ENCODE data around the gene SIRT7. TPM values are rescaled to one million over a fixed set of nuclear protein-coding genes. Genes with fewer than 3 reads are reported as not detected.
A peak's percentile ranks its signal among the peaks of the same experiment; 100 is the strongest.

SIRT7 gene
- polyA plus RNA-seq, 1 donor: 25.2 TPM

DNA sequence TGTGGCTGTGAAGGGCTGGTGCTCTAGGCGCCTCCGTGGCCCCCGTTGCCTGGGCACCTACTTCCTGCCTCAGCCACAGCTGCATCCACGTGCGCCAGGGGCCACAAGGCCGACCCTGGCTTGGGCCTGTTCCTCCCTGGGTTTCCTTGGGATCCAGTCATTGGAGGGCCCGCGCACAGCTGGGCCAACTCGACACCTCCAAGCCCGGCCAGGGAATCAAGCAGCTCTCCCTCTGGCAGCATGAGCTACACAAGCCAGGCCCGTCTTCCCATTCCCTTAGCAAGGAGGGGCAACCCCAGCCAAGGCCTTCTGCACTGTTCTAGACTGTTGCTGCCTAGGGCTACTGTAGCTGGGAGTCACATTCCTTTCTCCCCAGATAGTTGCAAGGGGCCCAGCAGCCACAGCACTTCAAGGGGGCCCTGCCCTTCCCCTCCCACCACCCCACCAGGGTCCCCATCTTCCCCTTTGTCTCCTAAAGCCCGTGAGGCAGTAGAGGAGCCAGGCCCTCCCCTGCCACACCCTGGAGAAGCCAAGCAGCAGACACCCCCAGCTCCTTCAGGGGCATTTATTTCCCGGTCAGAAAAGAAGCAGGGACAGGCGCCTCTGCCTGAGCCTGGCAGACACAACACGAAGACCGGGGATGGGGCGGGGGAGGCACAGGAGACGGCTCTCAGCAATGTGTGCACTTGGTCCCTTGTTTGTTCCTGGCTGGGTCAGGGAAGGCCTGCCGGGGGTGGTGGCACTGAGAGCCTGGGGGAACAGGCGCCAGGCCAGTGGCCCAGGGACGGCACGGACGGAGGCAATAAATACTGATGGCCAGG, 50.6 kb downstream of the SIRT7 start:
- peaks cover 75% of the 10 kb centered on the region for H3K4me1 ChIP-seq (ENCODE audit: control insufficient read depth, insufficient read depth, low read length)
- no CpG with 5 or more reads among the region's 23 CpGs for WGBS (ENCODE audit: insufficient coverage, low lambda C conversion rate)
- H3K27ac ChIP-seq (ENCODE audit: low read length): peak overlapping the region; percentile 80
- no peaks in the 10 kb centered on the region for H3K27me3 ChIP-seq (ENCODE audit: control insufficient read depth, insufficient read depth, low read length)
- peaks cover 13% of the 10 kb centered on the region for H3K9me3 ChIP-seq (ENCODE audit: control insufficient read depth, low read depth, low read length)
- peak in 1 of 2 donors; percentile 62 for DNase-seq
- peaks cover 53% of the 10 kb centered on the region for H3K36me3 ChIP-seq (ENCODE audit: control insufficient read depth, insufficient read depth, low read length)
- no peak overlapping the region for H3K4me3 ChIP-seq (ENCODE audit: low read length)

DNA sequence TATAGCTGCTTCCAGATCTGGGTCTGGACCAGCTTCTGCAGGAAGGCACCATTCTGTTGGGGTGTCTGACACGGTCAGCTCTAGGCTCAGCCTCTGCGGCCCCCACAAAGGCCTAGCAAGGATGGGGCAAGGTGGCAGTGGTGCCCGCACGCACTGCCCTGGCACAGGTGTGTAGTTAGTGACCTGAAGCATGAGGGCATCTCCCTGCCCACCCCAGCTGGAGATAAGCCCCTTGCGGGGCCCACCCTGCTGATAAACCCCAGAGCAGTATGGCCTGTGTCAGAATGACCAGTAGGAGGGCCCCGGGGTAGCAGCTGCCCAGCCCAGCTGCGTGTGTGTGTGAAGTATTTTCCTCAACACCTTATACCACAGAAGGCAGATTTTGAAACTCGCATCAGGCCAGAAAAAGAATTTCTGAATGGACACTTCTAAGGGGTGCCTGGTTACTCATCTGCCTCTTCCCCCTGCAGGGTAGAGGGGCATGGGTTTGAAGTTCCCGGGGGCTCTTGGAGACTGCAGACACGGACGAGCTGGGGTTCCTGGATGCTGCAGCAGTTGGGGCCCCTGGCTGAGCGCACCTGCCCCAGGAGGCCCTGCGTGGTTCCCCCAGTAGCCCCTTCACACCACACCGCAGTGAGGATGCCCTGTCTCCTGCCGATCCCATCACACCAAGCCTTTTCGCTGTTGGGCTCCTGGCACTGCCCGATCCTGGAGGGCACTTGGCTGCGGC, 51.4 kb downstream of the SIRT7 start:
- Histone ChIP-seq H3K27me3 (ENCODE audit: control insufficient read depth, insufficient read depth, low read length) (no peaks in the 10 kb centered on the region), H3K27ac (ENCODE audit: low read length) (peak overlapping the region; percentile 80), H3K4me3 (ENCODE audit: low read length) (no peak overlapping the region), H3K36me3 (ENCODE audit: control insufficient read depth, insufficient read depth, low read length) (peaks cover 53% of the 10 kb centered on the region), H3K4me1 (ENCODE audit: control insufficient read depth, insufficient read depth, low read length) (peaks cover 75% of the 10 kb centered on the region), H3K9me3 (ENCODE audit: control insufficient read depth, low read depth, low read length) (peaks cover 8% of the 10 kb centered on the region)
- DNase-seq: no peak
- no CpG with 5 or more reads among the region's 18 CpGs for WGBS (ENCODE audit: insufficient coverage, low lambda C conversion rate)

DNA sequence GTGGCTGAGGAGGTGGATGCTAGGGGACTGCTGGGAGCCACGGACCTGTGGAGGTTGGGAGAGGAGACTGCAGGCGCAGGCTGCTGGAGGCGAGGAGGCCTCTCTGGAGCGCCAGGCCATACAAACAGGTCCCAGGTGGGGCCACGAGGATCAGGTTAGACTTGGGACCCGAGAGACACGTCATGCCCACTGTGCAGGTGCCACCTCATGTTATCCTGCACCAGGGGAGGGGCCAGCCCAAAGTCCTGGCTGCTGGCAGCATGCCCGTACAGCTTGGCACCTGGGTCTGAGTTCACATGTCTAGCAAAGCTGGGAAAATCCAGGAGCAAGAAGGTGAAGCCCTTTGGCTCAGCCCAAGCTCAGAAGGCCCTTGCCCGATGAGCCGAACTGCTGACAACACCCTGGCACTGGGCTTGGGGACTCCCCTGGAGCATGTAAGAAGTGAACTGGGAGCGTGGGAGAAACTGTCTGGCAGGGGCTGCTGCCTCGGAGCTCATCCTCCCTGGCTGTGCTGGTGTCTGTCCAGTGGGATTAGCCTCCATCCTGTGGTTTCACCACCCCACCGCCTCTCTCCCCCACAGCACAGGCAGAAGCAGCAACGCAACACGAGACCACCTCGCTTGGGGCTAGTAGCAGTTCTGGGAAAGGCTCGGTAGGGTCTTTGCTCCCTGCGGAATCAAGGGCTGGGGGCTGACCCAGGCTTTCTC, 52.1 kb downstream of the SIRT7 start:
- Histone ChIP-seq H3K27ac (ENCODE audit: low read length) (peak overlapping the region; percentile 83), H3K4me3 (ENCODE audit: low read length) (no peak overlapping the region), H3K36me3 (ENCODE audit: control insufficient read depth, insufficient read depth, low read length) (peaks cover 53% of the 10 kb centered on the region), H3K9me3 (ENCODE audit: control insufficient read depth, low read depth, low read length) (peaks cover 6% of the 10 kb centered on the region), H3K27me3 (ENCODE audit: control insufficient read depth, insufficient read depth, low read length) (no peaks in the 10 kb centered on the region), H3K4me1 (ENCODE audit: control insufficient read depth, insufficient read depth, low read length) (peaks cover 76% of the 10 kb centered on the region)
- DNase-seq: peak; percentile 94 to 95
- no CpG with 5 or more reads among the region's 18 CpGs for WGBS (ENCODE audit: insufficient coverage, low lambda C conversion rate)

DNA sequence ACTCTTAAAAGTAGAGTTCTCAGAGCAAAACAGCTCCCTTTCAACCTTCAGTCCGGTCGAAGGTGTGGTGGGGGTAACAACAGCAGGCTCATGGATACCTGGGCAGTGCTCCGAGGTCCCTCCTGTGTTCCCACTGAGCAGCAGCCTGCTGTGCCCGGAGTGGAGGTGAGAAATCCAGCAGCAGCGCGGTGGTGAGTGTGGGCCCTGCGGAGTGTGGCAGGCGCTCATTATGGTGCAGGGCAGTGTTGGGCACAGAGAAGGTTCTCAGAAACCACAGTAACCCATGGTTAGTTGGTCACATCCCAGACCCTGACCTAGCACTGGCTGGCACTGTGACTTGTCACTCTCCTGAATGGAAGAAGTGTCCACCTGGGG, 52.6 kb downstream of the SIRT7 start:
- H3K27me3 ChIP-seq (ENCODE audit: control insufficient read depth, insufficient read depth, low read length): no peaks in the 10 kb centered on the region
- WGBS (ENCODE audit: insufficient coverage, low lambda C conversion rate): no CpG with 5 or more reads among the region's 8 CpGs
- H3K4me3 ChIP-seq (ENCODE audit: low read length): no peak overlapping the region
- DNase-seq: no peak
- H3K4me1 ChIP-seq (ENCODE audit: control insufficient read depth, insufficient read depth, low read length): peaks cover 76% of the 10 kb centered on the region
- H3K36me3 ChIP-seq (ENCODE audit: control insufficient read depth, insufficient read depth, low read length): peaks cover 53% of the 10 kb centered on the region
- H3K9me3 ChIP-seq (ENCODE audit: control insufficient read depth, low read depth, low read length): peaks cover 6% of the 10 kb centered on the region
- H3K27ac ChIP-seq (ENCODE audit: low read length): peak overlapping the region; percentile 83

DNA sequence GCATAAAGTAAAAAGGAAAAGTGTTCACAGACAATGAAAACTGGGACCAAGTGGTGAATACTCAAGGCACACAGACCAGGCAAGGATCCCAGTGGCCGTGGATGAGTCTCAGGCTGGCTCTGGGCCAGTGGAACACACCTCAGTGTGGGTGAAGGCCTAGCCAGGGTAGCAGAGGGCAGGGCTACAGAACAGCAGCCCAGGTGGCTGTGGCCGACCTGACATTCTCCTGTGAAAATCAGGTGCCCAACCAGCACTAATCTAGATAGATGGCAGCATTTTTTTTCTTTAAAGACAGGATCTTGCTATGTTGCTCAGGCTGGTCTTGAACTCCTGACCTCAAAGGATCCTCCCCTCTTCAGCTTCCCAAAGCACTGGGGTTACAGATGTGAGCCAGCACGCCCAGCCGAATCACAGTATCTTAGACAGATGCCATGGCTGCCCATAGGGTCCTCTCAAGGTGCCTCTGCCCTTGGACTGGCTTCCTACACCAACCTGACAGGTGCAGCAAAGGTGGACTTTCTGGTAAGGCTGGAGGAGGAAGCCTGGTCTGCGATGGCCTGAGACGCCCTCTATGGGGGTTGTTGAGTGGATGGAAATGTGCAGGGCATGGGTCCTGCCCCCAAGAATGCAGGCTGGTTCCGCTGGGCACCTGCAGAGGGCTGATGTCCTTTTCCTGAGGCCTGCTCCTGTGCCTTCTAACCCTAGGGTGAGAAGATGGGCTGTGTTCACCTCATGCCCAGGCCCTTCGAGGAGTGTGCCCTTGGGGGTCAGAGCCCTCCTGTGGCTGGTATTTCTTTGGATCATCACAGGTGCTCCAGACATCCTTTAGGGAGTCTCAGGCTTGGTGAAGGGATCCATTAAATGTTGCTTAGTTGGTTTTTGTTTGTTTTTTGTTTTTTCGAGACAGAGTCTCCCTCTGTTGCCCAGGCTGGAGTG, 53.9 kb downstream of the SIRT7 start:
- Histone ChIP-seq H3K27me3 (ENCODE audit: control insufficient read depth, insufficient read depth, low read length) (no peaks in the 10 kb centered on the region), H3K27ac (ENCODE audit: low read length) (no peak overlapping the region), H3K4me3 (ENCODE audit: low read length) (no peak overlapping the region), H3K4me1 (ENCODE audit: control insufficient read depth, insufficient read depth, low read length) (peaks cover 66% of the 10 kb centered on the region), H3K36me3 (ENCODE audit: control insufficient read depth, insufficient read depth, low read length) (peaks cover 46% of the 10 kb centered on the region), H3K9me3 (ENCODE audit: control insufficient read depth, low read depth, low read length) (peaks cover 9% of the 10 kb centered on the region)
- no peak for DNase-seq
- no CpG with 5 or more reads among the region's 9 CpGs for WGBS (ENCODE audit: insufficient coverage, low lambda C conversion rate)

DNA sequence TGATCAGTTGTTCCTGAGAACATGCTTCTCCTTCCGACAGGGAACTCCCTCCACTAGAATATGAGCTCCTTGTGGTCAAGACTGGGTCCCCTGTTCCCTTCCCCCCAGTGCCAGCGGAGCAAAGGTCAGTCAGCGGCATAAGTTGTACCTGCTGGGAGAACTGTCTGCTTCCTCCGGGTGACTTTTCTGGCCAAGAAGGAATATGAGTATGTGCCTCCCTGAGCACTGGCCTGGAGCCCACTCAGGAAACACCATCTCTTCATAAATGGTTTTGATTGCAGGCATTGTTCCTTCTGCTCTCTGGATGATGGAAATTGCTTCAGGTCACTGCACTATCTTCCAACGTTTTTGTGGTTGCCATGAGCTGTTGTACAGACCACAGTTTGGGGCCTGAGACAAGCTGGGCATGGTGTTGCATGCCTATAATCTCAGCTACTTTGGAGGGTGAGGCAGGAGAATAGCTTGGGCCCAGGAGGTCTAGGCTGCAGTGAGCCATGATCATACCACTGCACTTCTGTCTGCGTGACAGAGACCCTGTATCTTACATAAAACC, 54.8 kb downstream of the SIRT7 start:
- Histone ChIP-seq H3K36me3 (ENCODE audit: control insufficient read depth, insufficient read depth, low read length) (peaks cover 46% of the 10 kb centered on the region), H3K4me1 (ENCODE audit: control insufficient read depth, insufficient read depth, low read length) (peaks cover 64% of the 10 kb centered on the region), H3K4me3 (ENCODE audit: low read length) (no peak overlapping the region), H3K27me3 (ENCODE audit: control insufficient read depth, insufficient read depth, low read length) (no peaks in the 10 kb centered on the region), H3K9me3 (ENCODE audit: control insufficient read depth, low read depth, low read length) (peaks cover 2% of the 10 kb centered on the region), H3K27ac (ENCODE audit: low read length) (no peak overlapping the region)
- no CpG with 5 or more reads among the region's 6 CpGs for WGBS (ENCODE audit: insufficient coverage, low lambda C conversion rate)
- no peak for DNase-seq

Other genes starting within 250 kb of the SIRT7 start
- gene ARL16, start 234.4 kb downstream of the SIRT7 start, polyA plus RNA-seq: 44.8 TPM
- gene HGS, start 234.2 kb downstream of the SIRT7 start, polyA plus RNA-seq: 84.8 TPM
- gene MRPL12, start 214.8 kb downstream of the SIRT7 start, polyA plus RNA-seq: 52.4 TPM
- gene SLC25A10, start 205.9 kb downstream of the SIRT7 start, polyA plus RNA-seq: 42.2 TPM
- gene GCGR, start 114.0 kb downstream of the SIRT7 start, polyA plus RNA-seq: 2.5 TPM
- gene MCRIP1, start 84.9 kb downstream of the SIRT7 start, polyA plus RNA-seq: 60.9 TPM
- 0.21 TPM for gene PPP1R27, start 83.1 kb downstream of the SIRT7 start, polyA plus RNA-seq
- 737 TPM for gene P4HB, start 57.6 kb downstream of the SIRT7 start, polyA plus RNA-seq
- gene ARHGDIA, start 46.8 kb downstream of the SIRT7 start, polyA plus RNA-seq: 203 TPM
- 59.0 TPM for gene ALYREF, start 26.6 kb downstream of the SIRT7 start, polyA plus RNA-seq
- gene ANAPC11, start 26.5 kb downstream of the SIRT7 start, polyA plus RNA-seq: 79.6 TPM
- gene NPB, start 15.9 kb downstream of the SIRT7 start, polyA plus RNA-seq: 0.39 TPM
- gene PCYT2, start 6.8 kb downstream of the SIRT7 start, polyA plus RNA-seq: 33.8 TPM
- 21.1 TPM for gene MAFG, start 9.6 kb upstream of the SIRT7 start, polyA plus RNA-seq
- gene PYCR1, start 19.1 kb upstream of the SIRT7 start, polyA plus RNA-seq: 24.5 TPM
- 0.07 TPM for gene MYADML2, start 29.1 kb upstream of the SIRT7 start, polyA plus RNA-seq
- 4.1 TPM for gene NOTUM, start 43.0 kb upstream of the SIRT7 start, polyA plus RNA-seq
- 24.9 TPM for gene ASPSCR1, start 59.5 kb upstream of the SIRT7 start, polyA plus RNA-seq
- gene CENPX, start 104.7 kb upstream of the SIRT7 start, polyA plus RNA-seq: 48.0 TPM
- gene LRRC45, start 105.1 kb upstream of the SIRT7 start, polyA plus RNA-seq: 14.4 TPM
- gene RAC3, start 113.5 kb upstream of the SIRT7 start, polyA plus RNA-seq: 10.1 TPM
- gene DCXR, start 119.5 kb upstream of the SIRT7 start, polyA plus RNA-seq: 44.1 TPM
- 42.1 TPM for gene RFNG, start 133.6 kb upstream of the SIRT7 start, polyA plus RNA-seq
- gene GPS1, start 133.7 kb upstream of the SIRT7 start, polyA plus RNA-seq: 97.1 TPM
- gene DUS1L, start 147.6 kb upstream of the SIRT7 start, polyA plus RNA-seq: 90.4 TPM
- gene FASN, start 180.1 kb upstream of the SIRT7 start, polyA plus RNA-seq: 34.7 TPM